GM21360 (cell line): ENCODE measurements around the gene ROCK2.

Experiments used
- ATAC-seq: cut with Tn5 transposase; IDR thresholded peaks from one replicate; pipeline ENCODE4 v1.9.1; 2021; ENCODE audit warnings: mild to moderate bottlenecking, moderate library complexity; ENCODE audit not compliant: unreplicated experiment

ROCK2 gene

DNA sequence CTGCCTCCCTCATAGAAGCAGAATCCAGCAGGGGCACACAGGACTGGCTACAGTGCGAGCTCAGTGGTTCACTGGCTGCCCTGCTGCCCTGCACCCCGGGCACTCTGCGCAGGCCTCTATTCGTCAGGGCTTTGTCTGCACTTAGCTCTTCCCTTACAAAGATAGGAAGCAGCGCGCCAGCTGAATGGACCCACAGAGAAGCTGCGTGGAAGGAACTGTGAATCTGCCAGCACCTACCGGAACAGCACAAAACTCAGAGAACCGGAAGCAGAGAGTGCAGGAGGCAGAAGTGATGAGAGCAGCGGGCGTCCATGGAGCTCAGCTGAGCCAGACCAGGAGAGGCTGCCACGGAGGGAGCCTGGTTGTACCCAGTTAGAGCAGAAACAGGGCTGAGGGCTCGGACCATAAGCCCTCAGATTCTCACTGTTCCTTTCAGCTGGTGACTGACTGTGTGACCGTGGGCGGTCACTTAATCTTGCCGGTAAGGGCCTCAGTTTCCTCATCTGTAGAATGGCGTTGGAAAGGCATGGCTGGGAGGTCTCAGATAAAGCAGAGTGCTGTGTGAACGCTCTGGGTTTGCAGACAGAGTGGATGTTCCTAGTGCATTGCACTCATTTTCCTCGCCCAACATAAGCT is 212.3 kb downstream of the ROCK2 start:
- peak; percentile 17 for ATAC-seq

DNA sequence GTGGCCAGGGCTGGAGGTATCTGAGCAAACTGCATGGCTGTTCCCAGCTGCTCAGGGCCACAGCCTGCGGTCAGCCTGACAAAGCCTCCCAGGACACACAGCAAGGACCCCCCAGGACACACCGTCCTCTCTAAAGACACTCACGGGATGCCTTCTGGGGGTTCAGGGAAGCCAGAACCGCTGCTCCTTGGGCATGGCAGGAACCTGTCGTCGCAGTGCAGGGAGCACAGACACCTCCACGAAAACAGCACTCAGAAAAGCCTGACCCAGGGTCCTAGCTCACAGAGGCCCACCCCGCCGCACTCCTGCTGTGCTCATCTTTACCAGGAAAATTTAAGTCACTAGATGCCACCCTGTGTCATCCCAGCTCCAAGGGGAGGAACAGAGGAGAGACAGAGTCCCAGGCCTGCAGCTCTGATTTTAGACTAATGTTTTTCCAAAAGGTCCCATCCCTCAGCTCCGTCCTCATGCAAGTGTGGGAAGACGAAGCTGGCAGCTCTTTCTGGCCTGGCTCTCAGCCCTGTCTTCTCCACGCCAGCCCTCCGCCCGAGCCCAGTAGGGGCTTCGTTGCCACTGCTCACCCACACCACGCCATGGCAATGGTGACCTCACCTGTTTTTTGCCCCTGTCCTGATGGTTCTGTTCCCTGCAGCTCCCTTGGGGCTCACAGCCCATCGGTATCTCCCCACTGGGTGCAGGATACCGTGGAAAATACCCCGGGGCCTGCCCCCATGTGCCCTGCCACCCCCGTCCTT is 213.1 kb downstream of the ROCK2 start:
- ATAC-seq = no peak
